Activated naive CD8-positive, alpha-beta T cell treated with anti-CD3 and anti-CD28 coated beads, Interleukin-2, amount 50 U/mL, for 24 hours (primary cell): Measurements from ENCODE around the gene PRMT9.
A peak's percentile ranks its signal among the peaks of the same experiment; 100 is the strongest.

Source experiments
- ATAC-seq: fragments of 150-1000 bp; cut with Tn5 transposase; one replicate; pipeline ENCODE4 v1.10.0; 2021
- DNase-seq: peaks from one replicate; pipeline ENCODE4 v3.0.0; 2021
- H3K27ac Mint-ChIP-seq: one replicate; pipeline ENCODE4 v1.8.0; 2021; ENCODE audit warnings: mild to moderate bottlenecking, mixed read lengths
- H3K27me3 Mint-ChIP-seq: one replicate; pipeline ENCODE4 v1.8.0; 2021; ENCODE audit warnings: mixed read lengths
- H3K36me3 Mint-ChIP-seq: one replicate; pipeline ENCODE4 v1.8.0; 2021; ENCODE audit warnings: low read depth, mixed read lengths
- H3K4me1 Mint-ChIP-seq: one replicate; pipeline ENCODE4 v1.8.0; 2021; ENCODE audit warnings: mixed read lengths
- H3K4me3 Mint-ChIP-seq: one replicate; pipeline ENCODE4 v1.8.0; 2021; ENCODE audit warnings: mild to moderate bottlenecking, moderate library complexity, mixed read lengths
- H3K9me3 Mint-ChIP-seq: one replicate; pipeline ENCODE4 v1.8.0; 2021; ENCODE audit warnings: mixed read lengths

PRMT9 gene

DNA sequence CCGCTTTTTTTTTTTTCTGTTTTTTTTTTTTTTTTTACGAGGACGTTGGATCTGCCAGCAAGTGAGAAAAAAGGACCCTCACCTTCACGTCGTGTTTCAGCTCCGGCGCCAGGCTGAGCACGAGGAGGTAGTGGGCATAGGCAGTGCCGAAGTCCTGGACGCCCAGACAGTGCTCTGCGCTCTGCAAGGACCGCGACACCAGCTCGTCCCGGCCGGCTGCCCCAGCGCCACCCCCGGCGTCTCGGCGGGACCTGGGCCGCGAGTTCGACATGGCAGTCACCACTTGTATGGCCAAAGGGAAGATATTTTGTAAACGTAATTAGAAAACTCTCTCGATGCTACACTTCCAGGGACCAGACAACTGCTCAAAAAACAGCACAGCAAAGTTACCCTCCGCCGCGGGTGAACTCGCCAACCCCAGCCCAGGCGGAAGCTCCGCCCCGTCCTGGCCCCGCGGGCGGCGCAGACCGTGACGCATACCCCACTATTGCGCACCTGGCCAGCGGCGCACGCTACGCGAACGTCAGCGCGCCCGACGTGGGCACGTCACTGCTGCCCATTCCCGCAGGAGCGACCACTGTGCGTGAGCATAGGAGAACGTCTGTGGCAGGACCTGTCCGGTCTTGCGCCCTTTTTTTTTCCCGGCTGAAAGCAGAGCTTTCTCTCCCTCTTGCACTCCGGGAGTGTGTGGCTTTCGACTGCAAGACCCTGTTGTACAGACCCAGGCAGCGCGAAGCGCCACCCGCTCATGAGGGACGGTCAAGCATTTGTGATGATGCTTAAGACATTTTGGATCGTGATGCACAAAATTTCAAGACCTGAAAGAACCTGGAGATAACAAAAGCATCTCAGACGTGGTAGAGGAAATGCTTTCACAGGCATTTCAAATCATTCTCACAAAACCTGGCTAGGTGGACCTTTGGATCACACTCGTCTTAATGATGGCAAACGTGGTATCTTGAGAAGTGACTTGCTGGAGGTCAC lies at the start of gene PRMT9:
Gene PRMT9, minus strand, starts transcription at position 447 of the 984 bp plus-strand sequence. Its CDS starts 176 bp downstream, at position 271.
- peaks cover 11% of the 10 kb centered on the region for H3K36me3 Mint-ChIP-seq
- no peaks in the 10 kb centered on the region for H3K9me3 Mint-ChIP-seq
- peak within 1 kb of the TSS; percentile 93 for H3K4me3 Mint-ChIP-seq
- H3K27ac Mint-ChIP-seq: peak within 1 kb of the TSS; percentile 92
- ATAC-seq (peak; percentile 100), DNase-seq (peak; percentile 91)
- peaks cover 34% of the 10 kb centered on the region for H3K4me1 Mint-ChIP-seq
- peaks cover 5% of the 10 kb centered on the region for H3K27me3 Mint-ChIP-seq

DNA sequence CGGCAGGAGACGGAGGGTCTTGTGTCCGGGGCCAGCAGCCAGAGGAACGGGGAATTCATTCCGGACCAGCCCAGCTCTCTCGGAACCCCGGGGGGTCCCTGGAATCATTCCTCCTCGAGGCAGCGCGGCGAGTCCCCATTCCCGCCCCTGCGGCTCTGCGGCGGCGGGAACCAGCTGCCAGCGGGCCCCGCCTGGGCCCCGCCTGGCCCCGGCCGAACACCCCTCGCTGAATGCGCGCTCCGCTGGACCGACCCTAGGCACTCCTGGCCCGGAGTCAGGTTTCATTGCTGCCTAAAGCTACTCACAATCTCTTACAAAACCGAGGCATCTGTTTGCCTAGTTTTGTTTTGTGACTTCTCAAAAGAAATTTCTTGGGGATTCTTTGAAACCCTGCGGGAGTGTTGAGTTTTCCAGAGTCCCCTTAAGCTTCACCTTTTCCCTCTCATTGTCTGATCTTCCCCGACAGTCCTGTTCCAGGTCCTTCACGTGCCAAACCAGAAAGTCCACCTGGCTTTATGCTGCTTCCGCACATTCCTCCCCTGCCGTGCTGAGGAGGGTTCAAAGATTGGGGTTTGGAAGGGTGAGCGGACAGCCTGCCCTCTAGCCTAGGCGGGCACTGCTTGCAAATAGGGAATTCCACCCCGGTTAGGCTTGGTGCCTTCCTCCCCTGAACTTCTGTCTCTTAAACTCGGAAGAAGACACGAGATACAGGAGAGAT lies 48.7 kb upstream of the PRMT9 start:
- H3K27me3 Mint-ChIP-seq: peaks cover 12% of the 10 kb centered on the region
- peak overlapping the region; percentile 72 for H3K27ac Mint-ChIP-seq

DNA sequence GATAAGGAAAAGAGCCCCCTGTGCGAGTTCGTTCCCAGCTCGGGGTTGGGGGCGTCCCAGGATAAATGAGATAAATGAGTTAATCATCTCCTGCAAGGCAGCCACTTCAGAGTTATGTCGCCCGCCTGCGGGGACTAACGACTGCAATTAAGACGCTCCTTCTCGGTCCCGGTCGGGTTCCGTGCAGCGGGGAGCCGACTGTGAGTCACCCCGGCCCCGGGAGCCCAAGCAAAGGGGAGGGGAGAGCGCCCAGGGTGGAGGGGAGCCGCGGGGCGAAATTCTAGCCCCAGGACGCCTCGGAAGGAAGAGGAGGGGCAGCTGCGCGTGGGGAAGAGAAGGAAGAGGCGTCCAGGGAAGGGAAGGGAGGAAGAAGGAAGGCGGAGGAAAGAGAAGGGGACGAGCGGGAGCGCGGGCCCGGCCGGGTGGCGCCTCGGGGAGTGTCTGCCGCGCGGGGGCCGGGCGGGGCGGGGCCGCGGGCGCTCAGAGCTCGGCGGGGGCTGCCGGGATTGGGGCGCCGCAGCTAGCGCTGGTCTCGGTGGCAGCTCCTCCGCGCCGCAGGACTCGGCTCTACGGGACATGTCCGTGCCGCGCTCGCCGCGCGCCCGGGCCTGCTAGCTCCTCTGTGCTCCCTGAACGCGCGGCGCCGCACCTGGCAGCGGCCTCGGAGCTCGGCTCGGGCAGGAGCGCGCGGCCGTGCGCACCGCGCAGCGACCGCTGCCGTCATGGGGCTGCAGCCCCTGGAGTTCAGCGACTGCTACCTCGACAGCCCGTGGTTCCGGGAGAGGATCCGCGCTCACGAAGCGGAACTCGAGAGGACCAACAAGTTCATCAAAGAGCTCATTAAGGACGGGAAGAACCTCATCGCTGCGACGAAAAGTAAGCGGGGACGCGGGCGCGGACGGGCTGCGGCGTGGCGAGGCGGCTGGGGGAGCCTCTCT lies 47.9 kb upstream of the PRMT9 start, which contains the start of gene ARHGAP10:
Gene ARHGAP10, plus strand, starts transcription at position 509 of the 938 bp plus-strand sequence. Its CDS starts 214 bp downstream, at position 723.
- Mint-ChIP-seq H3K27ac (peak within 1 kb of the TSS; percentile 72), H3K9me3 (no peaks in the 10 kb centered on the region), H3K4me3 (peak within 1 kb of the TSS; percentile 86), H3K27me3 (peaks cover 12% of the 10 kb centered on the region), H3K36me3 (no peaks in the 10 kb centered on the region), H3K4me1 (peaks cover 28% of the 10 kb centered on the region)
- ATAC-seq (peak; percentile 82), DNase-seq (peak; percentile 70)

More for the DNA sequence above, 48.7 kb upstream of the PRMT9 start:
- Mint-ChIP-seq H3K36me3 (no peaks in the 10 kb centered on the region), H3K4me3 (peak overlapping the region; percentile 86), H3K9me3 (no peaks in the 10 kb centered on the region), H3K4me1 (peaks cover 28% of the 10 kb centered on the region)
- ATAC-seq (peak; percentile 17), DNase-seq (peak; percentile 5)

DNA sequence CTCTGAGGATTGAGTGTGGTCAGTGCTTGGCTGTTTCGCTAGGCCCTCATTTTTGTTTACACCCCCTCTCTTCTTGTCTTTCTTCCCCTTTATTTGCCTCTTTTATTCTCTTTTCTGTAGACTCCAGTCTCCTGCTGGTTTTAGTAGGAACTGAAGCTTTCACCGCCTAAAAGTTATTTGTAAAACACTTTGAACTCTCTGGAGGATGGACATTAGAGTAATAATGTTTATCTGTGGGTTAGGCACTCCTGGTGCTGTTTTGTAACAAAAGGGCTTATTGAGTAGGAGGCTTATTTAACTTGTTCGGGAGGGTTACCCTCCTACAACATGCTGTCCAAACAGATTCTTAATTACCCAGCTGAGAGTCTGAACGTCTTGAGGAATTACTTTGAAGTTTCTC lies 46.4 kb upstream of the PRMT9 start:
- H3K9me3 Mint-ChIP-seq: no peaks in the 10 kb centered on the region
- H3K4me1 Mint-ChIP-seq: peaks cover 25% of the 10 kb centered on the region
- DNase-seq (no peak), ATAC-seq (no peak)
- no peaks in the 10 kb centered on the region for H3K36me3 Mint-ChIP-seq
- H3K27me3 Mint-ChIP-seq: peaks cover 11% of the 10 kb centered on the region
- H3K4me3 Mint-ChIP-seq: no peak overlapping the region
- no peak overlapping the region for H3K27ac Mint-ChIP-seq

DNA sequence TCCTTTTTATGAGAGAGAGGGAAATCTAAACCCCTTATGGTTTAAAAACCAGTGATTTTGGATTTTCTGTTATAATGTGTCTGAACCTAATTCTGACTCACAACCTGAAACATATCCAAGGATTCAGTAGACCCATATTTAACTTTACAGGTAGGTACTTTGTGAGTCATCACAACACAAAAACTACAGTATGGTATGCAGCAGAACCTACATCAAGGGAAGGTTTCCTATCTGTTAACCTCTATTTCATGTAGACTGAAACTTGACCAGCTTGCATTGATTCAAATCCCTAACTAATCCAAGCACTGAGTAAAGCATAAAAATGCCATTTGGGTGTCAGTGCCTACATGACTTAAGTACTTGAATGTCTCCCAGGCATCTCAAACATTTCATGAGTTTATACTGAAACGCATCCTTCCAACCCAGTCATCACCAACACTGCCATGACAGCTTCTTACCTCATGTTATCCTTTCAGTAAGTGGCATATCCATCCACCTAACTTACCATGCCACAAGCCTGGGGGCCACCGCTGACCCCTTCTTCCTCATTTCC lies 43.6 kb upstream of the PRMT9 start:
- ATAC-seq: no peak
- Mint-ChIP-seq H3K27ac (no peak overlapping the region), H3K27me3 (peaks cover 4% of the 10 kb centered on the region), H3K4me1 (peaks cover 9% of the 10 kb centered on the region), H3K4me3 (no peak overlapping the region), H3K9me3 (no peaks in the 10 kb centered on the region), H3K36me3 (no peaks in the 10 kb centered on the region)
- DNase-seq: no peak

DNA sequence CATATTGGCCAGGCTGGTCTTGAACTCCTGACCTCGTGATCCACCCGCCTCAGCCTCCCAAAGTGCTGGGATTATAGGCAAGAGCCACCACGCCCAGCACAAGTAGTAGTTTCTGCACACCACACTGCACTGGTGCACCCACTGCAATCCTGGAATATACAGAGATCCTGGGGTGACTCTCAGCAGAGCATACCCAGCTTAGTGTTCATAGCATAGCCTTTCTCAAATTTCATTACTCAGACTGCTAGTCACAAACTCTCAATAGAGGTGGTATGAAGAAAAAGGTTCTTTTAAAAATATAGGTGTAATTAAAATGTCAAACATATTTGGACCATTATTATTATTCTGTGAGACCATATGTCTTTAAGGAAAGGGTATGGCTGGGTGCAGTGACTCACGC lies 41.7 kb upstream of the PRMT9 start:
- Mint-ChIP-seq H3K36me3 (no peaks in the 10 kb centered on the region), H3K9me3 (no peaks in the 10 kb centered on the region), H3K27me3 (peaks cover 4% of the 10 kb centered on the region), H3K4me3 (no peak overlapping the region), H3K27ac (no peak overlapping the region), H3K4me1 (no peaks in the 10 kb centered on the region)
- no peak for ATAC-seq
- DNase-seq: no peak

DNA sequence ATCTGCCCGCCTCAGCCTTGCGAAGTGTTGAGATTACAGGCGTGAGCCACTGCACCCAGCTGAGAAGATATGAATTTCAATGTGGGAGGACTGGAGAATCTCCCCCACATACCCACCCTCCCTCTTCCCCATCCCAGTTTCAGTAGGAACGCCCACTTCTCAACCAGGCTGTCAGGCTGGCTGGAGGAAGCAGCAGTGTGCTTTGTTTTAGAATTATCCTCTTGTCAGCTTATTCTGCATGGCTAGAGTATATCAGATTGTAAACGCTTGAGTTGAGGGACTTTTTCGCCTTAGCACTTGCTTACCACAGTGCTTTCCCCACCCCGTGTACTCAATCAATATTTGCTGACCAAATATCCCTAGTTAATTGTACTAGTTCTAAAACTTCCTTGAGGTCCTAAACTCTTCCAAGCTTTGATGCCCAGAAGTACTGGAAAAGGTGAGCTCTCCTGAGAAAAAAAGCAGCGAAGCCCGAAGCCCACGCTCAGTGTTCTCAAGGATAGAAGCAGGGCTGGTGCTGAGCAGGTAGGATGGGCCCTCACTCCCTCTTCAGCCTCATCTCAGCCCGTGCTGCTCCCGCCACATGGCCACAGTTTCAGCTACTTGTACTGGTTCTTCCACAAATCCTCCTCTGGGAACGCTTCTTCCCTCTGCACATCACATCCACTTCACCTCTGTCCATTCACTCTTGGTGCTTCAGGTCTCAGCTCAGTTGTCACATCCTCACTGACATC lies 40.7 kb upstream of the PRMT9 start:
- ATAC-seq: no peak
- no peaks in the 10 kb centered on the region for H3K4me1 Mint-ChIP-seq
- no peaks in the 10 kb centered on the region for H3K36me3 Mint-ChIP-seq
- no peak for DNase-seq
- no peak overlapping the region for H3K27ac Mint-ChIP-seq
- H3K27me3 Mint-ChIP-seq: peaks cover 4% of the 10 kb centered on the region
- no peak overlapping the region for H3K4me3 Mint-ChIP-seq
- no peaks in the 10 kb centered on the region for H3K9me3 Mint-ChIP-seq

DNA sequence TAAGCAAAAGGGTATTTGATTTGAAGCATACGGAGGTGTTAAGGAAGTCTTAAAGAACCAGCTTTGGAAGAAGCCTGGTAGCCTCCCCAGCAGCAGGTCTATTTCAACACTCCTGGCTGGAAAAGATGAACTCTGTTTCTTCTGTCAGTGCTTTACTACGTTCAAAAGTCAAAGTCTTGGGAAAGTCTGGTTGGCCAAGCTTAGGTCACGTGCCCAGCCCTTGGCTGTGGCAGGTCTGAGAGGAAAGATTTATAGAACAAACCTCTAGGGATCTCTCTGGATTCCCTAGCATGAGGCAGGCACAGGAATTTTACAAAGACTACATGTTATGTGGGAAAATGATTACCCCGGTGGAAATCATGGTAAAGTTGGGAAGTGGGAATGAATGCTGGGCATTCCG lies 39.4 kb upstream of the PRMT9 start:
- Mint-ChIP-seq H3K27ac (no peak overlapping the region), H3K27me3 (peaks cover 4% of the 10 kb centered on the region), H3K4me3 (no peak overlapping the region), H3K4me1 (no peaks in the 10 kb centered on the region), H3K36me3 (no peaks in the 10 kb centered on the region), H3K9me3 (no peaks in the 10 kb centered on the region)
- ATAC-seq (no peak), DNase-seq (no peak)

DNA sequence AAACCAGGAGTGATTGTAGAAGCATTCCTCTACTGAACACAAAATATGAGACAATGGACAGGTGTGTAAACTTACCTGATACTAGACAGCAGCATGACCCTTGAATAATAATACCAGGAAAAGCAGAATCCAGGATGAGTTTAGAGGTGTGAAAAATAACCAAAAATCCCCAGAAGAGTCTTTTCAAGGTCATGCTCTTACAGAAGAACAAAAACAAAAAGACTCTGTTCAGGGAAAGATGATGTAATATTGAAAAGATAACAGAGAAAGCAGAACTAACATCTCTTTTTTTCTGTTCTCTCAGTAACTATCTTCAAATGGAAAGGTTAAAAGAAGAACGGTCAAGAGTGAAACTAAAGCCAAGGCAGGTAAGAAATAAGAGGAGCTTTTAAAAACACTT lies 33.9 kb upstream of the PRMT9 start:
- ATAC-seq (no peak), DNase-seq (no peak)
- Mint-ChIP-seq H3K27me3 (peaks cover 7% of the 10 kb centered on the region), H3K4me3 (no peak overlapping the region), H3K36me3 (no peaks in the 10 kb centered on the region), H3K9me3 (no peaks in the 10 kb centered on the region), H3K4me1 (no peaks in the 10 kb centered on the region), H3K27ac (no peak overlapping the region)

DNA sequence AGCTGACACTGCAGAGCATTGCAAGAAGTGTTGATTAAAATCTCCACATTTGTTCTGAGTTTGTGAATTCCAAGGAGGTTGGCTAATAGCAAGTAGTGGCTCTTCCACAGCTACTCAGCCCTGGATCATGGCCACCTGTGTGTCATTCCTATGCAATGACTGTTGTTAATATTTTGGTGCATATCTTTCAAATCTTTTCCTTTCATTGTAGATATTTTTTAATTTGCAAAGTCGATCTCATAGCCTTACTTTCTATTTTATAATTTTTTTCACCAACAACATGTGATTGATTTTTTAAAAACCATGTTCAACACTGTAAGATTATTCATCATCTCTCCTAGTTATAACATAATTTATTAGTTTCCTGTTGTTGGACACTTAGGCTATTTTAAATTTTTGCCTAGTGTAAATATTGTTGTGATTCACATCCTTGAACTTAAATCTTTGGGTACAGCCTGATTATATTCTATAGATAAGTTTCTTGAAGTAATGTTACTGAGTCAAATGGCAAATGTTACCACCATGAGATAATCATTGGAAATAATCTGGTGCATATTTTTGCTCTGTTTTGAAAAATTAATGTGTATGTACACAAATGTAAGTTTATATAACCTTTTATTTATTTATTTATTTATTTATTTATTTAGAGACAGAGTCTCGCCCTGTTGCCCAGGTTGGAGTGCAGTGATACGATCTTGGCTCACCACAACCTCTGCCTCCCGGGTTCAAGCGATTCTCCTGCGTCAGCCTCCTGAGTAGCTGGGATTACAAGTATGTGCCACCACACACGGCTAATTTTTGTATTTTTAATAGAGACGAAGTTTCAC lies 30.8 kb upstream of the PRMT9 start:
- Mint-ChIP-seq H3K27me3 (peaks cover 7% of the 10 kb centered on the region), H3K27ac (no peak overlapping the region), H3K36me3 (no peaks in the 10 kb centered on the region), H3K4me1 (no peaks in the 10 kb centered on the region), H3K4me3 (no peak overlapping the region), H3K9me3 (no peaks in the 10 kb centered on the region)
- DNase-seq: no peak
- ATAC-seq: no peak

DNA sequence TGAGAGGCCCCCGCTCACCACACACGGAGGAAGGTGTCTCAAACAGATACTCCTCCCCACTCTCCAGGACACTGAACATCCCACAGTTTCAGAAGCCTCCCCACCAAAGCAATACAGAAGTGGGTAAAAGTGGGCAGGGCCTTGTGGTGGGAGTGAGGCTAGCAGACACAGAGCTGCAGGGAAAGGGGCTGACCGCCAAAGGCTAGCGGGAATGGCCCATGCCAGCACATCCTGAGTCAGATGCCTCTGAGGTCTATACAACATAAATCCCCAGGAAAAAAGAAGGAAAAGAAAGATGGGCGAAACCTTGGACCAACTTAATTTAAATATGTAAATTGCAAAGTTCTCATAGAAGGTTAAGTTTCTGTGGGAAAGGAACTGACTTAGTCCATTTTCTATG lies 26.0 kb upstream of the PRMT9 start:
- Mint-ChIP-seq H3K4me3 (no peak overlapping the region), H3K4me1 (peaks cover 3% of the 10 kb centered on the region), H3K36me3 (no peaks in the 10 kb centered on the region), H3K9me3 (no peaks in the 10 kb centered on the region), H3K27me3 (no peaks in the 10 kb centered on the region), H3K27ac (no peak overlapping the region)
- ATAC-seq: no peak
- DNase-seq: no peak

DNA sequence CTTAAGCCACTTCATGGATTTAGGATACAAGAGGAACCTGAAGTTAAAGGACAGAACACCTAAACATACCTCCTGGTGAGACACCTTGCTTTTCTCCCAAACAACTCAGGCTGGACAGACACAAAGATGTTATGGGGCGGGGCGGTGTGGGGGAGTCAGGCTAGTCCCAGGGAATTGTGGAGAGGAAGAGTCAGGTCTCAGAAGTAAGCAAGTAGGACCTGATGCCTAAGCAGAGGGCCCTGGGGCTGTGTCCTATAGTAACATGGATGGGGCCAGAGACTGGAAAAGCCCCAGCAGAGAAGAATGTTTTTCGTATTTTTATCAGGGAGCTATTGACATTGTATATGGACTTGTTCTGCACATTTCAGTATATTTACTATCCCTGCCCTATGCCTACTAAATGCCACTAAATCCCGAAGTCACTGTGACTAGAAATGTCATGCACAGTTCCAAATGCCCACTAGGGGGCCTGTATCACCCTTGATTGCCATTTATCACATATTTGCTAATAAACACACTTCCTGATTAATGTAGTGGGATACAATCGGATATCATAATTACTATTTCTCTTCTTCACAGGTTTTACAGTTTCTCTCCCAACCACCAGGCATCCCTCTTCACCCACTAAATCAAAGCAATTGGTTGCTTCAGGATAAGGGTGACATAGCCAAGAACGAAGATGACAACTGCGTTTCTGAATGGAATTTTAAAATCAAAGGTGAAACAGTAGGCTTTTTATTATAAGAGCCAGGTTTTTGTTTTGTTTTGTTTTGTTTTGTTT lies 24.1 kb upstream of the PRMT9 start:
- no peak overlapping the region for H3K4me3 Mint-ChIP-seq
- no peak overlapping the region for H3K27ac Mint-ChIP-seq
- peak; percentile 54 for DNase-seq
- ATAC-seq: peak; percentile 43
- H3K27me3 Mint-ChIP-seq: no peaks in the 10 kb centered on the region
- peaks cover 3% of the 10 kb centered on the region for H3K4me1 Mint-ChIP-seq
- no peaks in the 10 kb centered on the region for H3K36me3 Mint-ChIP-seq
- H3K9me3 Mint-ChIP-seq: no peaks in the 10 kb centered on the region
